HEK293 (cell line): ENCODE results near the gene CD151.

Experiments used
- KLF8 ChIP-seq: fragments of 450-650 bp; formaldehyde crosslinking; IDR thresholded peaks from 2 replicates; pipeline ENCODE4 v1.5.1; 2016; ENCODE audit warnings: missing biosample characterization, missing genetic modification characterization
- PATZ1 ChIP-seq: fragments of 450-650 bp; formaldehyde crosslinking; IDR thresholded peaks from 2 replicates; pipeline ENCODE4 v1.5.1; 2016; ENCODE audit warnings: missing biosample characterization, missing genetic modification characterization
- SCRT2 ChIP-seq: fragments of 450-650 bp; formaldehyde crosslinking; IDR thresholded peaks from 2 replicates; pipeline ENCODE4 v1.5.1; 2016; ENCODE audit warnings: missing biosample characterization, missing genetic modification characterization
- WT1 ChIP-seq: fragments of 450-650 bp; formaldehyde crosslinking; IDR thresholded peaks from 2 replicates; pipeline ENCODE4 v1.5.1; 2016; ENCODE audit warnings: missing biosample characterization, missing genetic modification characterization
- ZBTB20 ChIP-seq: fragments of 450-650 bp; formaldehyde crosslinking; IDR thresholded peaks from 2 replicates; pipeline ENCODE4 v1.5.1; 2016; ENCODE audit warnings: missing biosample characterization, missing genetic modification characterization
- ZBTB48 ChIP-seq: fragments of 450-650 bp; formaldehyde crosslinking; IDR thresholded peaks from 2 replicates; pipeline ENCODE4 v1.5.1; 2016; ENCODE audit warnings: missing biosample characterization, missing genetic modification characterization
- ZNF214 ChIP-seq: fragments of 450-650 bp; formaldehyde crosslinking; IDR thresholded peaks from 2 replicates; pipeline ENCODE4 v1.5.1; 2017; ENCODE audit warnings: missing biosample characterization, mild to moderate bottlenecking, missing genetic modification characterization, borderline replicate concordance
- ZNF324 ChIP-seq: fragments of 450-650 bp; formaldehyde crosslinking; IDR thresholded peaks from 2 replicates; pipeline ENCODE4 v1.5.1; 2016; ENCODE audit warnings: missing biosample characterization, missing genetic modification characterization
- ZNF398 ChIP-seq: fragments of 450-650 bp; formaldehyde crosslinking; IDR thresholded peaks from 2 replicates; pipeline ENCODE4 v1.5.1; 2017; ENCODE audit warnings: missing biosample characterization, missing genetic modification characterization
- ZNF561 ChIP-seq: fragments of 450-650 bp; IDR thresholded peaks from 2 replicates; pipeline ENCODE4 v1.5.1; 2018; ENCODE audit warnings: missing biosample characterization, missing genetic modification characterization, borderline replicate concordance
- ZNF76 ChIP-seq: fragments of 450-650 bp; formaldehyde crosslinking; IDR thresholded peaks from 2 replicates; pipeline ENCODE4; 2016; ENCODE audit warnings: low read depth, missing biosample characterization, missing genetic modification characterization, borderline replicate concordance
- ZNF777 ChIP-seq: fragments of 450-650 bp; formaldehyde crosslinking; IDR thresholded peaks from 2 replicates; pipeline ENCODE4 v1.5.1; 2017; ENCODE audit warnings: missing biosample characterization, missing genetic modification characterization, borderline replicate concordance
- TF ChIP-seq, protein P1 (sequence below): fragments of 450-650 bp; formaldehyde crosslinking; IDR thresholded peaks from 2 replicates; pipeline ENCODE4 v1.5.1; 2016; ENCODE audit warnings: missing biosample characterization, missing genetic modification characterization
- TF ChIP-seq, protein P2 (sequence below): fragments of 450-650 bp; formaldehyde crosslinking; IDR thresholded peaks from 2 replicates; pipeline ENCODE4 v1.5.1; 2017; ENCODE audit warnings: missing biosample characterization, missing genetic modification characterization
- TF ChIP-seq, protein P3 (sequence below): fragments of 450-650 bp; formaldehyde crosslinking; IDR thresholded peaks from 2 replicates; pipeline ENCODE4 v1.5.1; 2016; ENCODE audit warnings: missing biosample characterization, missing genetic modification characterization, borderline replicate concordance
- TF ChIP-seq, protein P4 (sequence below): fragments of 450-650 bp; formaldehyde crosslinking; IDR thresholded peaks from 2 replicates; pipeline ENCODE4 v1.5.1; 2016; ENCODE audit warnings: missing biosample characterization, missing genetic modification characterization

CD151 gene

DNA sequence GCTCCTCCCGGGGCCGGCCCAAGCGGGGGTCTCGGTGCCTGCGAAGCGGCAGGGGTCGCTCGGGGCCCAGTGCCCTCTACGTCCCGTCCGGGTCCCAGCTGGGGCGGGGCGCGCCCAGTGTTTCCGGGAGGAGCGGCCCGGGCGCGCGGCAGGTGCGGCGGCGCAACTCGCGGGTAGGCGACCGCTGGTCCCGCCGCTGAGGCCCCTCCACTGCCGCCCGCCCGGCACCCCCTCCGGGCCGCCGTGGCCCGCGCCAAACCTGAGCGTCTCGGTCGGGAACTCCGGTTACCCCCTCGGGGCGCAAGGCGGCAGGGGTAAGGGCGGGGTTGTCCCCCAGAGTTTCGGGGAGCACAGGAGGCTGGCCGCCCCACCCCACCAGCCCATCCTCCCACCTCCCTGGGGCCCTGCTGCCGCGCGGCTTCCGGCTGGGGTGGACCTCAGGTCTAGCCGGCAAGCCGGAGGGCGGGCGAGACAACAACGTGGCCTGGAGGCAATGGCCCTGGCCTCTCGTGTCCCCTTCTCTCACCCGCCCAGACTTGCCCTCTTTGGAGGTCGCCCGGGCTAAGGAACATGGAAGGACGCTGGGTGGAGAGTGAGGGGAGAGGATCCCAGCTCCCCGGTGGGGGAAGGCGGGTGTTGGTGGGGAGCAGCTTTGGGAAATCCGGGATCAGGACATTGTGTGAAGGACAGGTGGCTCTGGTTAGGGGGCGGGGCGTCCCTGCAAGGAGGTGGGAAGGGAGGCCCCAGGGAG lies 5.4 kb upstream of the CD151 start (continued):
- peak; percentile 72 for TF ChIP-seq PATZ1 (tag by site-specific recombination)
- TF ChIP-seq ZNF561 = peak; percentile 77; the same call in 1 of the 2 replicates
- TF ChIP-seq, protein P1, sequence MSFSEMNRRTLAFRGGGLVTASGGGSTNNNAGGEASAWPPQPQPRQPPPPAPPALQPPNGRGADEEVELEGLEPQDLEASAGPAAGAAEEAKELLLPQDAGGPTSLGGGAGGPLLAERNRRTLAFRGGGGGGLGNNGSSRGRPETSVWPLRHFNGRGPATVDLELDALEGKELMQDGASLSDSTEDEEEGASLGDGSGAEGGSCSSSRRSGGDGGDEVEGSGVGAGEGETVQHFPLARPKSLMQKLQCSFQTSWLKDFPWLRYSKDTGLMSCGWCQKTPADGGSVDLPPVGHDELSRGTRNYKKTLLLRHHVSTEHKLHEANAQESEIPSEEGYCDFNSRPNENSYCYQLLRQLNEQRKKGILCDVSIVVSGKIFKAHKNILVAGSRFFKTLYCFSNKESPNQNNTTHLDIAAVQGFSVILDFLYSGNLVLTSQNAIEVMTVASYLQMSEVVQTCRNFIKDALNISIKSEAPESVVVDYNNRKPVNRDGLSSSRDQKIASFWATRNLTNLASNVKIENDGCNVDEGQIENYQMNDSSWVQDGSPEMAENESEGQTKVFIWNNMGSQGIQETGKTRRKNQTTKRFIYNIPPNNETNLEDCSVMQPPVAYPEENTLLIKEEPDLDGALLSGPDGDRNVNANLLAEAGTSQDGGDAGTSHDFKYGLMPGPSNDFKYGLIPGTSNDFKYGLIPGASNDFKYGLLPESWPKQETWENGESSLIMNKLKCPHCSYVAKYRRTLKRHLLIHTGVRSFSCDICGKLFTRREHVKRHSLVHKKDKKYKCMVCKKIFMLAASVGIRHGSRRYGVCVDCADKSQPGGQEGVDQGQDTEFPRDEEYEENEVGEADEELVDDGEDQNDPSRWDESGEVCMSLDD (tag by site-specific recombination) = peak; percentile 64; the same call in 1 of the 2 replicates
- peak; percentile 70; the same call in 1 of the 2 replicates for TF ChIP-seq ZBTB48
- 0 out of 2 replicates have a peak, but pooled peaks have one; percentile 29 for TF ChIP-seq ZNF324 (tag by site-specific recombination)
- 0 out of 2 replicates have a peak, but pooled peaks have one; percentile 14 for TF ChIP-seq WT1 (tag by site-specific recombination)
- TF ChIP-seq, protein P2, sequence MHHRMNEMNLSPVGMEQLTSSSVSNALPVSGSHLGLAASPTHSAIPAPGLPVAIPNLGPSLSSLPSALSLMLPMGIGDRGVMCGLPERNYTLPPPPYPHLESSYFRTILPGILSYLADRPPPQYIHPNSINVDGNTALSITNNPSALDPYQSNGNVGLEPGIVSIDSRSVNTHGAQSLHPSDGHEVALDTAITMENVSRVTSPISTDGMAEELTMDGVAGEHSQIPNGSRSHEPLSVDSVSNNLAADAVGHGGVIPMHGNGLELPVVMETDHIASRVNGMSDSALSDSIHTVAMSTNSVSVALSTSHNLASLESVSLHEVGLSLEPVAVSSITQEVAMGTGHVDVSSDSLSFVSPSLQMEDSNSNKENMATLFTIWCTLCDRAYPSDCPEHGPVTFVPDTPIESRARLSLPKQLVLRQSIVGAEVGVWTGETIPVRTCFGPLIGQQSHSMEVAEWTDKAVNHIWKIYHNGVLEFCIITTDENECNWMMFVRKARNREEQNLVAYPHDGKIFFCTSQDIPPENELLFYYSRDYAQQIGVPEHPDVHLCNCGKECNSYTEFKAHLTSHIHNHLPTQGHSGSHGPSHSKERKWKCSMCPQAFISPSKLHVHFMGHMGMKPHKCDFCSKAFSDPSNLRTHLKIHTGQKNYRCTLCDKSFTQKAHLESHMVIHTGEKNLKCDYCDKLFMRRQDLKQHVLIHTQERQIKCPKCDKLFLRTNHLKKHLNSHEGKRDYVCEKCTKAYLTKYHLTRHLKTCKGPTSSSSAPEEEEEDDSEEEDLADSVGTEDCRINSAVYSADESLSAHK = no peak
- TF ChIP-seq, protein P3, sequence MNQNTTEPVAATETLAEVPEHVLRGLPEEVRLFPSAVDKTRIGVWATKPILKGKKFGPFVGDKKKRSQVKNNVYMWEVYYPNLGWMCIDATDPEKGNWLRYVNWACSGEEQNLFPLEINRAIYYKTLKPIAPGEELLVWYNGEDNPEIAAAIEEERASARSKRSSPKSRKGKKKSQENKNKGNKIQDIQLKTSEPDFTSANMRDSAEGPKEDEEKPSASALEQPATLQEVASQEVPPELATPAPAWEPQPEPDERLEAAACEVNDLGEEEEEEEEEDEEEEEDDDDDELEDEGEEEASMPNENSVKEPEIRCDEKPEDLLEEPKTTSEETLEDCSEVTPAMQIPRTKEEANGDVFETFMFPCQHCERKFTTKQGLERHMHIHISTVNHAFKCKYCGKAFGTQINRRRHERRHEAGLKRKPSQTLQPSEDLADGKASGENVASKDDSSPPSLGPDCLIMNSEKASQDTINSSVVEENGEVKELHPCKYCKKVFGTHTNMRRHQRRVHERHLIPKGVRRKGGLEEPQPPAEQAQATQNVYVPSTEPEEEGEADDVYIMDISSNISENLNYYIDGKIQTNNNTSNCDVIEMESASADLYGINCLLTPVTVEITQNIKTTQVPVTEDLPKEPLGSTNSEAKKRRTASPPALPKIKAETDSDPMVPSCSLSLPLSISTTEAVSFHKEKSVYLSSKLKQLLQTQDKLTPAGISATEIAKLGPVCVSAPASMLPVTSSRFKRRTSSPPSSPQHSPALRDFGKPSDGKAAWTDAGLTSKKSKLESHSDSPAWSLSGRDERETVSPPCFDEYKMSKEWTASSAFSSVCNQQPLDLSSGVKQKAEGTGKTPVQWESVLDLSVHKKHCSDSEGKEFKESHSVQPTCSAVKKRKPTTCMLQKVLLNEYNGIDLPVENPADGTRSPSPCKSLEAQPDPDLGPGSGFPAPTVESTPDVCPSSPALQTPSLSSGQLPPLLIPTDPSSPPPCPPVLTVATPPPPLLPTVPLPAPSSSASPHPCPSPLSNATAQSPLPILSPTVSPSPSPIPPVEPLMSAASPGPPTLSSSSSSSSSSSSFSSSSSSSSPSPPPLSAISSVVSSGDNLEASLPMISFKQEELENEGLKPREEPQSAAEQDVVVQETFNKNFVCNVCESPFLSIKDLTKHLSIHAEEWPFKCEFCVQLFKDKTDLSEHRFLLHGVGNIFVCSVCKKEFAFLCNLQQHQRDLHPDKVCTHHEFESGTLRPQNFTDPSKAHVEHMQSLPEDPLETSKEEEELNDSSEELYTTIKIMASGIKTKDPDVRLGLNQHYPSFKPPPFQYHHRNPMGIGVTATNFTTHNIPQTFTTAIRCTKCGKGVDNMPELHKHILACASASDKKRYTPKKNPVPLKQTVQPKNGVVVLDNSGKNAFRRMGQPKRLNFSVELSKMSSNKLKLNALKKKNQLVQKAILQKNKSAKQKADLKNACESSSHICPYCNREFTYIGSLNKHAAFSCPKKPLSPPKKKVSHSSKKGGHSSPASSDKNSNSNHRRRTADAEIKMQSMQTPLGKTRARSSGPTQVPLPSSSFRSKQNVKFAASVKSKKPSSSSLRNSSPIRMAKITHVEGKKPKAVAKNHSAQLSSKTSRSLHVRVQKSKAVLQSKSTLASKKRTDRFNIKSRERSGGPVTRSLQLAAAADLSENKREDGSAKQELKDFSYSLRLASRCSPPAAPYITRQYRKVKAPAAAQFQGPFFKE = no peak
- TF ChIP-seq ZNF214 (tag by site-specific recombination) = no peak
- TF ChIP-seq ZBTB20 (tag by site-specific recombination) = peak; percentile 80
- peak; percentile 19; the same call in 1 of the 2 replicates for TF ChIP-seq KLF8 (tag by site-specific recombination)
- TF ChIP-seq ZNF398 (tag by site-specific recombination) = peak; percentile 93
- TF ChIP-seq, protein P4, sequence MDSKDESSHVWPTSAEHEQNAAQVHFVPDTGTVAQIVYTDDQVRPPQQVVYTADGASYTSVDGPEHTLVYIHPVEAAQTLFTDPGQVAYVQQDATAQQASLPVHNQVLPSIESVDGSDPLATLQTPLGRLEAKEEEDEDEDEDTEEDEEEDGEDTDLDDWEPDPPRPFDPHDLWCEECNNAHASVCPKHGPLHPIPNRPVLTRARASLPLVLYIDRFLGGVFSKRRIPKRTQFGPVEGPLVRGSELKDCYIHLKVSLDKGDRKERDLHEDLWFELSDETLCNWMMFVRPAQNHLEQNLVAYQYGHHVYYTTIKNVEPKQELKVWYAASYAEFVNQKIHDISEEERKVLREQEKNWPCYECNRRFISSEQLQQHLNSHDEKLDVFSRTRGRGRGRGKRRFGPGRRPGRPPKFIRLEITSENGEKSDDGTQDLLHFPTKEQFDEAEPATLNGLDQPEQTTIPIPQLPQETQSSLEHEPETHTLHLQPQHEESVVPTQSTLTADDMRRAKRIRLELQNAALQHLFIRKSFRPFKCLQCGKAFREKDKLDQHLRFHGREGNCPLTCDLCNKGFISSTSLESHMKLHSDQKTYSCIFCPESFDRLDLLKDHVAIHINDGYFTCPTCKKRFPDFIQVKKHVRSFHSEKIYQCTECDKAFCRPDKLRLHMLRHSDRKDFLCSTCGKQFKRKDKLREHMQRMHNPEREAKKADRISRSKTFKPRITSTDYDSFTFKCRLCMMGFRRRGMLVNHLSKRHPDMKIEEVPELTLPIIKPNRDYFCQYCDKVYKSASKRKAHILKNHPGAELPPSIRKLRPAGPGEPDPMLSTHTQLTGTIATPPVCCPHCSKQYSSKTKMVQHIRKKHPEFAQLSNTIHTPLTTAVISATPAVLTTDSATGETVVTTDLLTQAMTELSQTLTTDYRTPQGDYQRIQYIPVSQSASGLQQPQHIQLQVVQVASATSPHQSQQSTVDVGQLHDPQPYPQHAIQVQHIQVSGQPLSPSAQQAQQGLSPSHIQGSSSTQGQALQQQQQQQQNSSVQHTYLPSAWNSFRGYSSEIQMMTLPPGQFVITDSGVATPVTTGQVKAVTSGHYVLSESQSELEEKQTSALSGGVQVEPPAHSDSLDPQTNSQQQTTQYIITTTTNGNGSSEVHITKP (tag by site-specific recombination) = peak; percentile 30; the same call in 1 of the 2 replicates
- TF ChIP-seq ZNF777 (tag by site-specific recombination) = 0 out of 2 replicates have a peak, but pooled peaks have one; percentile 26
- peak; percentile 58 for TF ChIP-seq SCRT2 (tag by site-specific recombination)
- peak; percentile 12; the same call in 1 of the 2 replicates for TF ChIP-seq ZNF76 (tag by site-specific recombination)
